Mucosa of stomach (tissue), 1 donor: ENCODE data around the gene IFNA14.
"Not testable (repeated sequence)": the region's sequence is repeated elsewhere in the genome, so short reads cannot be mapped to it uniquely, and the experiment has no call there.

ENCODE experiments used
- H3K27me3 ChIP-seq: one replicate; pipeline ENCODE4 v1.7.0; 2013; ENCODE audit warnings: mild to moderate bottlenecking, low read length; ENCODE audit not compliant: control insufficient read depth, insufficient read depth
- H3K36me3 ChIP-seq: one replicate; pipeline ENCODE4 v1.7.0; 2013; ENCODE audit warnings: low read length; ENCODE audit not compliant: control insufficient read depth, insufficient read depth
- H3K4me1 ChIP-seq: one replicate; pipeline ENCODE4 v1.7.0; 2013; ENCODE audit warnings: mild to moderate bottlenecking, low read length; ENCODE audit not compliant: control insufficient read depth, insufficient read depth
- H3K4me3 ChIP-seq: one replicate; pipeline ENCODE4 v1.7.0; 2013; ENCODE audit warnings: low read length
- H3K9ac ChIP-seq: one replicate; pipeline ENCODE4 v1.7.0; 2013; ENCODE audit warnings: mild to moderate bottlenecking, low read length, moderate library complexity
- H3K9me3 ChIP-seq: one replicate; pipeline ENCODE4 v1.7.0; 2013; ENCODE audit warnings: mild to moderate bottlenecking, low read length, moderate library complexity; ENCODE audit not compliant: control insufficient read depth
- donor health status: Pancreatic carcinoma.

Gene IFNA14

DNA sequence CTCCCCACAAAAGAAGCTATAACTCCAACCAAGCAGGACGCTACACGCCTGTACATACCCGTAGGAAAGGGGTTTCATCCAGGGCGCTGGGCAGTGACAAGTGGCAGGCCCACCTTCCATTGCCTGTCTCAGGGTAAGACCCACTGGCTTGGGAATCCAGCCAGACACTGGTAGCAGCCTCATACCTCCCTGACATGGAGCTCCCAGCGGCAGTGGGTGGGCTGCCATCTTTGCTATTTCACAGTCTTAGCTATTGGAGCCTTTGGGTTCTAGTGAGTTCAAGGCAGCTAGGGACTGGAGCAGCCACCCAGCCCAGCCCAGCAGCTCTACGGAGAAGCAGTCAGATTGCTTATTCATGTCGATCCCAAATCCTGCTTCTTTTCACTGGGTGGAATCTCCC lies 29.5 kb downstream of the IFNA14 start:
- Histone ChIP-seq H3K36me3 (no peaks in the 10 kb centered on the region), H3K4me1 (no peaks in the 10 kb centered on the region), H3K4me3 (no peak overlapping the region), H3K9ac (no peak overlapping the region), H3K27me3 (no peaks in the 10 kb centered on the region), H3K9me3 (no peaks in the 10 kb centered on the region)

DNA sequence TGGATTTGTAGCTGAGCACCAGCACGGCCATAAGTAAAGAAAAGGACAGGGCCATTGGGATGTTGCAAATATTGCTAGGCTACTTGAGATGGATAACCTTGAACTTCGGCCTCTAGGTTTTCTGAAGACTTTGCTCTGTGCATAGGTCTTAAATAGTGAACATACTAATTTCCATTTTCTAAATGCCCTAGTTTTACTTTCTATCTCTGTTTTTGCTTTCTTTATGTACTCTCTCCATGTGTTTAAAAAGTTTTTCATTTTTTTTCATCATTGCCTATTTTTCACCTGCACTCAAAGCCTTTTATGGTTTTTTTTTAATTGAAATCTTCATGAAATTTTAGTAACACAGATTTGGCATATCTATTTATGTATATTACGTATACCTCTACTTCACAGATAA lies 32.8 kb downstream of the IFNA14 start, which contains the start of gene IFNA10:
Gene IFNA10, minus strand, starts transcription at position 101 of the 400 bp plus-strand sequence. Its CDS starts 46 bp downstream, at position 55.
- H3K4me3 ChIP-seq, H3K27me3 ChIP-seq, H3K4me1 ChIP-seq, H3K9ac ChIP-seq, H3K36me3 ChIP-seq, H3K9me3 ChIP-seq: not testable (repeated sequence)

DNA sequence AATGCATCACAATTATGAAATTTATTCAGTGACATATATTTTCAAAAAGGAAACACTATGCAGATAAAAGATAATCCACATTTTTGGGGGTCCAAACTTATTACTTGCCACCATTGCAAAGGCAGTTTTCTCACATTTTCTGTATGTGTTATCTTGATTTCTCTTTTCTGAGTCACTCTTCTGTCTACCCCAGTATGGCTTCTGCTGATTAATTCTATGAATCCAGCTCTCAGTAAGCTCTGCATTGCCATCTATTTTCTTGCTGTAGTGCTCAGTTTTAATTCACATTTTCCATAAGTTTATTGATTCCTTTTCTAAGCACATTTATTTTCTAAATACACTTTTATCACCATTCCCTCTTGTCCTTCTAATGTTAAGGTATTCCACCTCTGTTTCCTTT lies 34.6 kb downstream of the IFNA14 start:
- no peaks in the 10 kb centered on the region for H3K9me3 ChIP-seq
- H3K9ac ChIP-seq = no peak overlapping the region
- H3K27me3 ChIP-seq = no peaks in the 10 kb centered on the region
- no peaks in the 10 kb centered on the region for H3K4me1 ChIP-seq
- no peak overlapping the region for H3K4me3 ChIP-seq
- no peaks in the 10 kb centered on the region for H3K36me3 ChIP-seq

DNA sequence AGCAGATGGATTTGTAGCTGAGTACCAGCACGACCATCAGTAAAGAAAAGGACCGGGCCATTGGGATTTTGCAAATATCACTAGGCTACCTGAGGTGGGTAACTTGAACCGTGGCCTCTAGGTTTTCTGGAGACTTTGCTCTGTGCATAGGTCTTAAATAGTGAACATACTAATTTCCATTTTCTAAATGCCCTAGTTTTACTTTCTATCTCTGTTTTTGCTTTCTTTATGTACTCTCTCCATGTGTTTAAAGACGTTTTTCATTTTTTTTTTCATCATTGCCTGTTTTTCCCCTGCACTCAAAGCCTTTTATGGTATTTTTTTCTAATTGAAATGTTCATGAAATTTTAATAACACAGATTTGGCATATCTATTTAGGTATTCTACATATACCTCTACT lies 37.7 kb downstream of the IFNA14 start, which contains the start of gene IFNA7:
Gene IFNA7, minus strand, starts transcription at position 101 of the 400 bp plus-strand sequence. Its CDS starts 40 bp downstream, at position 61.
- not testable (repeated sequence) for H3K4me1 ChIP-seq, H3K9ac ChIP-seq, H3K27me3 ChIP-seq, H3K9me3 ChIP-seq, H3K36me3 ChIP-seq, H3K4me3 ChIP-seq

DNA sequence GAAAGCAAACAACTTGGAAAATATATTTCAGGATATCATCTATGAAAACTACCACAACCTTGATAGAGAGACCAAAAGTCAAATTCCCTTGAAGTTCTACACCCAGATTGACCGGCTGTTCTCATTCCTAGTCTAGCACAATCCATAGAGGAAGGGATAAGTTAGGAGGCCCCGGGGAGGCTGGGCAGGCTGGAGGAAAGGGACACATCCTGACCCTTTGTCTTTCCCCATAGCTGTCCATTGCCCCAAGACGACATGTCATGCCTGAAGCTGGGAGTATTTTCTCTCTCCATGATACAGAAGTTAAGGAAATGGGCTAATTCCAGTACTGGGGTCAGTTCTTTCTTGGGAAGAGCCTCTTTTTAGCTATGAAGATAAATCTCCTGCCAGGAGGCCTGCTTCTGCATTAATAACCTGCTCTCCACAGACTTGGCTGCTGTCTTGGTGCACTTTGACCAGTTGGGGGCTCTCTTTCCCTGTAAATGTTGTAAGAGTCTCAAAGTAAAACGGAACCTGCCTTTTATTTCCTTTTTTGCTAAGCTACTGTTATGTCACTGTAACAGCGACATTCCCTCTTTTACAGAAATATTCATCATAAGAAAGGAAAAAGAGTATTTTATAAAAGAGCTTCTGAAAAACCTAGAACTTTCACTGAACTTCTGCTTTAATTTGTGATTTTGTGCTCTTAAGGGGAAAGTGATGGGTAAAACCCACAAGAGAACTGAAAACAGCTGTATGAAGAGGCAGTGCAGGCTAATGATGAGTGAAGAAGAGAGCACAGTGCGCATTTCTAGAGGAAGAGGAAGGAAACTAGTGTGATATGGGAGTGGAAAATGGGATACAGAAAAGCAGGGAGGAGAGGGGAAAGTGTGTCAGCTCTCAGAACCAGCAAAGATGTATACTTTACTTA lies 44.7 kb downstream of the IFNA14 start:
- H3K9ac ChIP-seq, H3K27me3 ChIP-seq, H3K9me3 ChIP-seq, H3K36me3 ChIP-seq, H3K4me3 ChIP-seq, H3K4me1 ChIP-seq: not testable (repeated sequence)
